ENCODE measurements around the gene NLE1.
"Not testable (repeated sequence)": the region's sequence is repeated elsewhere in the genome, so short reads cannot be mapped to it uniquely, and the experiment has no call there.

The NLE1 gene

DNA sequence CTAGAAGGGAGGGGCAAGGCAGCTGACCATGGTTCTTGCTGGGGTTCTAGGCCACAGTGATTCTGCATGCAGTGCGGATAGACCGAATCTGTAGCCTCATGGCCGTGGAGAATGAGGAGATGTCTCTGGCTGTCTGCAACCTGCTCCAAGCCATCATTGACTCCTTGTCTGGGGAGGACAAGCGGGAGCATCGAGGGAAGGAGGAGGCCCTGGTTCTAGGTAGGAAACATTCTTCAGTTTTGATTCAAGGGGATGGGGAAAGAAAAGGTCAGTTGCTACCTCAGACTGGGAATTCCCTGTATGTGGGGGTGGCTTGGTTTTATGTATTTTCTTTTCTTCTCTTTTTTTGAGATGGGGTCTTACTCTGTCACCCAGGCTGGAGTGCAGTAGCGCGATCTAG lies 13.1 kb upstream of the NLE1 start:
- TF ChIP-seq CTCF (IDR thresholded peaks at IDR 0.05; ENCODE audit: insufficient read depth, low read length, poor library complexity, severe bottlenecking): no peak
- no peak for TF ChIP-seq EZH2phosphoT487 (conservative IDR thresholded peaks at IDR 0.05; ENCODE audit: low read length)

DNA sequence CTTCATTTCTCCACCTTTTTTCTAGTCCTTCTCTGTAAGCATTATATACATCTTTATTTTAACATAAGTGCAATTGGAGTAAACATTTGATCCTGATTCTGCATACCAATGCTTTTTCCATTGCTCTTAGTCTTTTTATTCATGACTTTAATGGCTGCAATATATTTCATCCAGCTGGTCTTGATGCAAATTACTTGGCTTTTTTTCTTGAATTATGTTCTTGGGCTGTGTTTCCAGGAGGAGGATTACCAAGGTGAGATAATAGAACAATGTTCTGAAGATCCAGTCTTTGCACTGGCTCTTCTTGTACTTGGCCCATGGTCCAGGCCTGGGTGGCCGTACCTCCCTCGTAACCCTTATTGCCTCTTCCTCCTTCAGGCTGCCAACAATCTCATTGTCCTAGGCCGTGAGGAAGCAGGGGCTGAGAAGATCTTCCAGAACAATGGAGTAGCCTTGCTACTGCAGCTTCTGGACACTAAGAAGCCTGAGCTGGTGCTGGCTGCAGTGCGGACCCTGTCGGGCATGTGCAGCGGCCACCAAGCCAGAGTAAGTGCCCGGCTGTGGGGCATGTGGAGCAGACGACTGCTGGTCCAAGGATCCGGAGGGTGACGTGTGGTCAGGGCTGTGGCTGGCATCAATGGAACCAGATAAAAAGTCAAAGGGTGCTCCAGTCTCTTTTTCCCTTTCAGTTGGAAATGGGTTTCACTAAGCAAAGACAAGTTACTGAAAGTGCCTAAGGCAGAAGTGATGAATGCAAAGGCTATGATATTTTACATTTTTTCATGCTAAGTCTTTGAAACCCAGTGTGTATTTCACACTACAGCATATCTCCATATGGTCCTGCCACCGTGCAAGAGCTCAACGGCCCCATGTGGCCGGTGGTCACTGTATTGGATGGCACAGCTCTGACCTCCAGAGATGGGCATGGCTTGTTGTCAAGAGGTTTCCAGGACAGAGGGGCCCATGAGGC lies 12.4 kb upstream of the NLE1 start:
- Histone ChIP-seq H2AFZ (ENCODE audit: low read depth, low read length, severe bottlenecking) (no peak overlapping the region), H3K36me3 (ENCODE audit: low read length) (no peaks in the 10 kb centered on the region), H3K9ac (ENCODE audit: low read length) (no peak overlapping the region), H3K79me2 (ENCODE audit: insufficient read depth, low read length) (no peaks in the 10 kb centered on the region), H3K9me3 (ENCODE audit: insufficient read depth, low read length) (no peaks in the 10 kb centered on the region), H4K20me1 (ENCODE audit: low read depth, low read length) (no peaks in the 10 kb centered on the region), H3F3A (ENCODE audit: insufficient read depth) (no peaks in the 10 kb centered on the region), H3K4me2 (ENCODE audit: low read depth, low read length, poor library complexity, severe bottlenecking) (no peak overlapping the region), H3K4me3 (ENCODE audit: insufficient read depth, low read length, poor library complexity, severe bottlenecking) (no peak overlapping the region), H3K27me3 (ENCODE audit: low read length) (0 out of 2 replicates have a peak, but pooled peaks cover 2% of the 10 kb centered on the region), H3K9me2 (replicated peaks; ENCODE audit: insufficient read depth, low read length) (no peaks in the 10 kb centered on the region), H3K27ac (ENCODE audit: low read depth, low read length) (no peak overlapping the region)
- TF ChIP-seq CTCF (IDR thresholded peaks at IDR 0.05; ENCODE audit: insufficient read depth, low read length, poor library complexity, severe bottlenecking) (no peak), EZH2phosphoT487 (conservative IDR thresholded peaks at IDR 0.05; ENCODE audit: low read length) (no peak)

More for the DNA sequence above, 13.1 kb upstream of the NLE1 start:
- no peaks in the 10 kb centered on the region for H3K79me2 ChIP-seq (ENCODE audit: insufficient read depth, low read length)
- no peaks in the 10 kb centered on the region for H3F3A ChIP-seq (ENCODE audit: insufficient read depth)
- H3K4me2 ChIP-seq (ENCODE audit: low read depth, low read length, poor library complexity, severe bottlenecking): no peak overlapping the region
- no peak overlapping the region for H3K27ac ChIP-seq (ENCODE audit: low read depth, low read length)
- no peak overlapping the region for H2AFZ ChIP-seq (ENCODE audit: low read depth, low read length, severe bottlenecking)
- no peaks in the 10 kb centered on the region for H4K20me1 ChIP-seq (ENCODE audit: low read depth, low read length)
- H3K9me2 ChIP-seq (replicated peaks; ENCODE audit: insufficient read depth, low read length): no peaks in the 10 kb centered on the region
- H3K27me3 ChIP-seq (ENCODE audit: low read length): 0 out of 2 replicates have a peak, but pooled peaks cover 2% of the 10 kb centered on the region
- no peaks in the 10 kb centered on the region for H3K36me3 ChIP-seq (ENCODE audit: low read length)
- no peak overlapping the region for H3K9ac ChIP-seq (ENCODE audit: low read length)
- H3K9me3 ChIP-seq (ENCODE audit: insufficient read depth, low read length): no peaks in the 10 kb centered on the region
- no peak overlapping the region for H3K4me3 ChIP-seq (ENCODE audit: insufficient read depth, low read length, poor library complexity, severe bottlenecking)

GRCh38 chr17:35152421-35153140 lies 10.5 kb upstream of the NLE1 start:
- H3K27ac ChIP-seq (ENCODE audit: low read depth, low read length): no peak overlapping the region
- no peaks in the 10 kb centered on the region for H3K79me2 ChIP-seq (ENCODE audit: insufficient read depth, low read length)
- no peaks in the 10 kb centered on the region for H3K9me3 ChIP-seq (ENCODE audit: insufficient read depth, low read length)
- no peak for TF ChIP-seq EZH2phosphoT487 (conservative IDR thresholded peaks at IDR 0.05; ENCODE audit: low read length)
- TF ChIP-seq CTCF (IDR thresholded peaks at IDR 0.05; ENCODE audit: insufficient read depth, low read length, poor library complexity, severe bottlenecking): no peak
- no peaks in the 10 kb centered on the region for H3F3A ChIP-seq (ENCODE audit: insufficient read depth)
- H3K27me3 ChIP-seq (ENCODE audit: low read length): 0 out of 2 replicates have a peak, but pooled peaks cover 2% of the 10 kb centered on the region
- no peaks in the 10 kb centered on the region for H3K36me3 ChIP-seq (ENCODE audit: low read length)
- H3K9ac ChIP-seq (ENCODE audit: low read length): no peak overlapping the region
- no peak overlapping the region for H3K4me2 ChIP-seq (ENCODE audit: low read depth, low read length, poor library complexity, severe bottlenecking)
- no peaks in the 10 kb centered on the region for H3K9me2 ChIP-seq (replicated peaks; ENCODE audit: insufficient read depth, low read length)
- no peaks in the 10 kb centered on the region for H4K20me1 ChIP-seq (ENCODE audit: low read depth, low read length)
- H3K4me3 ChIP-seq (ENCODE audit: insufficient read depth, low read length, poor library complexity, severe bottlenecking): no peak overlapping the region
- H2AFZ ChIP-seq (ENCODE audit: low read depth, low read length, severe bottlenecking): no peak overlapping the region

- H4K20me1 ChIP-seq (ENCODE audit: low read depth, low read length); H3K4me3 ChIP-seq (ENCODE audit: insufficient read depth, low read length, poor library complexity, severe bottlenecking); H3K9me2 ChIP-seq (replicated peaks; ENCODE audit: insufficient read depth, low read length); H3K27ac ChIP-seq (ENCODE audit: low read depth, low read length); H3F3A ChIP-seq (ENCODE audit: insufficient read depth); H3K9ac ChIP-seq (ENCODE audit: low read length); H3K4me2 ChIP-seq (ENCODE audit: low read depth, low read length, poor library complexity, severe bottlenecking); H2AFZ ChIP-seq (ENCODE audit: low read depth, low read length, severe bottlenecking); H3K9me3 ChIP-seq (ENCODE audit: insufficient read depth, low read length); H3K27me3 ChIP-seq (ENCODE audit: low read length); H3K79me2 ChIP-seq (ENCODE audit: insufficient read depth, low read length); H3K36me3 ChIP-seq (ENCODE audit: low read length): not testable (repeated sequence)
These were observed 9.0 kb upstream of the NLE1 start for GRCh38 chr17:35151080-35151479.

Measured in SU-DHL-6 (cell line).